Right lobe of liver (tissue), 6 donors: ENCODE results near the gene DCST1. TPM values are rescaled to one million over a fixed set of nuclear protein-coding genes. Genes with fewer than 3 reads are reported as not detected.

Experiments used
- ATAC-seq, 4 donors: fragments of 200-7000 bp; cut with Tn5 transposase; one replicate each; pipeline ENCODE4 v1.9.1; 2020; ENCODE audit warnings: mild to moderate bottlenecking in 4 of 4, moderate library complexity in 4 of 4
- DNase-seq, 3 donors: peaks; one replicate each; pipeline ENCODE4 v3.0.0-alpha.2; 2020
- H3K27ac ChIP-seq, 3 donors: fragments of 200-600 bp; one replicate each; pipeline ENCODE4 v1.8.0; 2022
- H3K27me3 ChIP-seq, 2 donors: fragments of 200-600 bp; one replicate each; pipeline ENCODE4 v1.8.0; 2022
- H3K36me3 ChIP-seq, 4 donors: fragments of 200-600 bp; sonication (generic) in 1 of 4; one replicate each; pipeline versions ENCODE4 v1.5.1 to v1.8.0; 2017 to 2022; ENCODE audit warnings: control low read depth in 1 of 4
- H3K4me1 ChIP-seq, 4 donors: fragments of 200-600 bp; sonication (generic) in 1 of 4; one replicate each; pipeline versions ENCODE4 v1.5.1 to v1.8.0; 2017 to 2022; ENCODE audit warnings: control low read depth in 1 of 4
- H3K4me3 ChIP-seq, 3 donors: fragments of 200-600 bp; one replicate each; pipeline ENCODE4 v1.8.0; 2022
- H3K9me3 ChIP-seq, 4 donors: fragments of 200-600 bp; sonication (generic) in 1 of 4; one replicate each; pipeline versions ENCODE4 v1.5.1 to v1.8.0; 2017 to 2022; ENCODE audit warnings: control low read depth in 1 of 4
- POLR2A ChIP-seq: fragments of 450-650 bp; IDR thresholded peaks from one replicate; pipeline ENCODE4 v1.6.1; 2017; ENCODE audit warnings: antibody characterized with exemption, mild to moderate bottlenecking
- WGBS: methylation state at CpG from one replicate; pipeline ENCODE4 v1.1.6; 2018; ENCODE audit warnings: low coverage, low lambda C conversion rate; ENCODE audit not compliant: insufficient coverage; ENCODE audit errors: missing lambda C conversion rate; 5-methylcytosine and 5-hydroxymethylcytosine counted together
- intact Hi-C, 2 donors: fragments of 100-400 bp; cut with DNase I; formaldehyde crosslinking; loops; one replicate each; pipeline versions ENCODE4 v1.11.2 to v1.14.1; 2022
- total RNA-seq, 6 experiments: library from RNA; depleted of rRNA in 2 of 6; stranded (reverse); fragments of >200 nt in 2 of 6; fragmentation: NEBNext Ultra II Directional in 3 of 6; extraction: Animal tissue kit (Norgen Biotek cat#: 25700) in 3 of 6; gene quantifications; one replicate each; pipeline versions ENCODE4 v1.1.0 to v1.2.4, GENCODE V29; 2016 to 2023
- TF ChIP-seq, protein P1 (sequence below), 4 donors: fragments of 200-600 bp in 3 of 4; fragments of 450-650 bp in 1 of 4; IDR thresholded peaks; one replicate each; pipeline versions ENCODE4 v1.5.1 to v1.8.0; 2016 to 2022; ENCODE audit warnings: antibody characterized with exemption in 4 of 4, mild to moderate bottlenecking in 2 of 4
- donor health status: DM: no; HTN: yes; CAD: no.
- donor health status: DM: no; HTN: no; CAD: no.
- donor health status: DM: no; HTN: no; CAD: no.
- donor health status: DM: no; HTN: yes; CAD: no.
- donor health status: DM: no; HTN: yes; CAD: no.

DCST1 gene
- total RNA-seq, 6 experiments from 2014 or later: not detected

DNA sequence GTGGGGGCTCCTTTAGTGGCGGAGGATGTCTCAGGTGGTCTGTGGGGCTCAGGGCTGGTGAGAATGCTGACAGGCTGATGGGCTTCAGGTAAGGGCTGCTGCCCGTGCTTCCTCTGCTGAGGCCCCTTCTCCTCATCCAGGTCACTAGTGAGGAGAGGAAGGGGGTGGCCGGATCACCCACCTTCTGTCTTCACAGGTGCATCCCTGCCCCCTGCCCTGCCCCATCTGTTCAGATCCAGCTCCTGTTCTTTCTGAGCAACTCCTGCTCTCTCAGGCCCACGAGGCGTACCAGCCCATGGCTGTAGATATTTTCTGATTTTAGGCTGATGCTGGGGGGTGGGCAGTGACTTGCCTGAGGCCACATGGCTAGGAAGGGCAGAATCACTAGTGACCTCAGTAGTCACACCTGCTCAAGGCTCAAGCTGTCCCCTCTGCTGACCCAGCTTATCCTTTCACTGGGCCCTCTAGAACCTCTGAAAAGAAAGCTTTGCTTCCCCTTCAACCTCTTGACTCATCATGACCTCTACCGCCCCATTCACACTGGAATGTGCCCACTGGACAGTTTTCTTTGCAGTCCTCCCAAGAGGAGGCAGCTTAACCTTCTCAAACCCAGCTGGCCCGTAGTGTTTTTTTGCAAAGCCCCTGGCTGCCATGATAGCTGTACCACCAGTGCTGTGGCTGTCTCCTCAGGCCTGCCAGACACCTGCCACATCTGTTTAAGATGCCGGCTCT lies 14.8 kb upstream of the DCST1 start:
- Histone ChIP-seq H3K27me3 (no peaks in the 10 kb centered on the region), H3K4me1 (peaks cover 0 to 18% (median 8%) of the 10 kb centered on the region in 4 donors), H3K36me3 (peaks cover 0 to 21% (median 11%) of the 10 kb centered on the region in 4 donors), H3K27ac (no peak overlapping the region), H3K4me3 (no peak overlapping the region), H3K9me3 (no peaks in the 10 kb centered on the region)
- WGBS: 69% methylated on average over 2 of the region's 8 CpGs
- peak in 1 of 3 donors; percentile 14 for DNase-seq
- intact Hi-C loops: no loop called here
- TF ChIP-seq, protein P1, sequence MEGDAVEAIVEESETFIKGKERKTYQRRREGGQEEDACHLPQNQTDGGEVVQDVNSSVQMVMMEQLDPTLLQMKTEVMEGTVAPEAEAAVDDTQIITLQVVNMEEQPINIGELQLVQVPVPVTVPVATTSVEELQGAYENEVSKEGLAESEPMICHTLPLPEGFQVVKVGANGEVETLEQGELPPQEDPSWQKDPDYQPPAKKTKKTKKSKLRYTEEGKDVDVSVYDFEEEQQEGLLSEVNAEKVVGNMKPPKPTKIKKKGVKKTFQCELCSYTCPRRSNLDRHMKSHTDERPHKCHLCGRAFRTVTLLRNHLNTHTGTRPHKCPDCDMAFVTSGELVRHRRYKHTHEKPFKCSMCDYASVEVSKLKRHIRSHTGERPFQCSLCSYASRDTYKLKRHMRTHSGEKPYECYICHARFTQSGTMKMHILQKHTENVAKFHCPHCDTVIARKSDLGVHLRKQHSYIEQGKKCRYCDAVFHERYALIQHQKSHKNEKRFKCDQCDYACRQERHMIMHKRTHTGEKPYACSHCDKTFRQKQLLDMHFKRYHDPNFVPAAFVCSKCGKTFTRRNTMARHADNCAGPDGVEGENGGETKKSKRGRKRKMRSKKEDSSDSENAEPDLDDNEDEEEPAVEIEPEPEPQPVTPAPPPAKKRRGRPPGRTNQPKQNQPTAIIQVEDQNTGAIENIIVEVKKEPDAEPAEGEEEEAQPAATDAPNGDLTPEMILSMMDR (IDR thresholded peaks at IDR 0.05): no peak
- TF ChIP-seq POLR2A: no peak
- no peak for ATAC-seq

DNA sequence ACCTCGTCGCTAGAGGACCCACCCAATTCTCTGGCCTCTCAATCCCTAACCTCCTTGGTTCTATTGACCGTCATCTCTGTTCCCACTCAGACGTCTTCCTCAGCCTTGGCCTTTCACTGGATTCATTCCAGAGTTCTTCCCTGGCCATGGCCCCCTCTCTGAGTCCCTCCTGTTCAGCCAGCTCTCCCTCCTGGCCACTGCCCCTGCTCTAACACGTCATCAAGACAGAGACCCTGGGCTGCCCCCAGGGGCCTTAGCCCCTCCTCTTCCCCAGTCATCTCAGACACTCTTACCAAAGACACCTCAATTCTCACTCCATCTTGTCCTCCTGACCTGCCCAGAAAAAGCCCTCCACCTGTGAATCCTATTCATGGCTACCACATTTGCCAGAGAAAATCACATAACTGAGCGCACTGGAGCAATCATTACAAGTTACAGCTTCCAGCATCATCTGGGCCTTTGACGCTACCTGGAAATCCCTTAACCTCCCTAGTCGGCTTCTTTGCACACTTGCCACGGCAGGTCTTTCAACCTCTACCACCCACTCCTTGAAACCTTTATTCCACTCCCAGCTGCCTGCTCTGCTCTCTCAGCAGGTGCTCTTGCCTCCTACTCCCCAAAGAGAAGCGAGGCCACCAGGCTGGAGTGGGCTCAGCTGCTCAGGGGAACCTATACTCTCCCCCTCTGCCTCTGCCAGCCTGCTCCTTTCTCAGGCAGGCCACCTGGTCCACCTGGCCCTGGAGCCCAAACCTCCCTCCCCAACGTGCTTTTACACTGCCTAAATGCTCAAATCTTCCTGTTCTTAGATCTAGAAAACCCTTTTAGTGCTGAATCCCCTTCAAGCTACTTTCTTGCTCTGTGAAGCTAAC lies 14.0 kb upstream of the DCST1 start:
- intact Hi-C loops: no loop called here
- Histone ChIP-seq H3K4me3 (no peak overlapping the region), H3K4me1 (peaks cover 0 to 21% (median 8%) of the 10 kb centered on the region in 4 donors), H3K27ac (no peak overlapping the region), H3K9me3 (no peaks in the 10 kb centered on the region), H3K36me3 (peaks cover 0 to 14% (median 6%) of the 10 kb centered on the region in 4 donors), H3K27me3 (no peaks in the 10 kb centered on the region)
- TF ChIP-seq POLR2A: no peak
- TF ChIP-seq, protein P1 (IDR thresholded peaks at IDR 0.05): no peak
- 75% methylated on average over 8 of the region's 11 CpGs for WGBS
- ATAC-seq: no peak
- DNase-seq: peak in 1 of 3 donors; percentile 12

DNA sequence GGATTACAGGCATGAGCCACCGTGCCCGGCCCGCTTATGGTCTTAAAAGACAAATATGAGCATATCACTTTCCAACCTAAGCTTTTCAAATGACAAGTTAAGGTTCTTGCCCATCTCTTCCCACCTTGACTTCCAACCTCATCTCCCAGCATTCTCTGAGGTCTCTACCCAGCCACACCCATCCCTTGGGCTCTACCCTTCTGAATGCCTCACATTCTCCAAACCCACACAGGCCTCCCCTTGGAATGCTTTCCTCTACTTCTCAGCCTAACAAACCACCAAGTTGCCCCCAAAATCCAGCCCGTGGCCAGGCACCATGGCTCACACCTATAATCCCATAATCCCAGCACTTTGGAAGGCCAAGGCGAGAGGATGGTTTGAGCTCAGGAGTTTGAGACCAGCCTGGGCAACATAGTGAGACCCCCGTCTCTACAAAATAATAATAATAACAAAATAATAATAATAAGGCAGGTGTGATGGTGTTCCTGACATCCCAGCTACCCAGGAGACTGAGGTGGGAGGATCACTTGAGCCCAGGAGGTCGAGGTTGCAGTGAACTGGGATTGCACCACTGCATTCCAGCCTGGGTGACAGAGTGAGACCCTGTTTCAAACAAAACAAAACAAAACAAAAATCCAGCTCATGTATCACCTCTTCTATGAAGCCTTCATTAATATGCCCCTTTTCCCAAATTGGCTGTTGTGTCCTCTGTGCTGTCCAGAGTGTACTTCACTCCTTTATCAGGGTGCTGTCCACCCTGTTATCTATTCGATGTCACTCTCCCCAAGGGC lies 11.3 kb upstream of the DCST1 start:
- no peaks in the 10 kb centered on the region for H3K36me3 ChIP-seq
- H3K27me3 ChIP-seq: no peaks in the 10 kb centered on the region
- peaks cover 0 to 23% (median 6%) of the 10 kb centered on the region in 4 donors for H3K4me1 ChIP-seq
- ATAC-seq: no peak
- intact Hi-C loops: no loop called here
- no peak for TF ChIP-seq POLR2A
- TF ChIP-seq, protein P1 (IDR thresholded peaks at IDR 0.05): no peak
- DNase-seq: no peak
- H3K4me3 ChIP-seq: no peak overlapping the region
- no peaks in the 10 kb centered on the region for H3K9me3 ChIP-seq
- no peak overlapping the region for H3K27ac ChIP-seq
- WGBS: 74% methylated on average over 8 of the region's 8 CpGs

DNA sequence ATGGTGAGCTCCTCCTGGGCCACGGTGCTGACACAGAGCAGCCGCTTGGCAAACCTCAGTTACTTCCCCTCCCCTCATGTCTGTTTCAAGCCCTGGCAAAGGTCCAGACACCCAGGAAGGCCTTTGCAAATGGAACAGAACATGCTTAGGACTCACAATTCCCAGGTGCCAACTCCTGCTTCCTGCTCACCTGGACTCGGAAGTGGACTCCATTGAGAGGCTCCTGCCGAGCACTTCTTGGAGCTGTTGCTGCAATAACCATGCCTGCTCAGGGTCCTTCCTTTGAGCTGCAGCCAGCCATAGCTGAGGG lies 10.7 kb upstream of the DCST1 start:
- Histone ChIP-seq H3K36me3 (no peaks in the 10 kb centered on the region), H3K27ac (no peak overlapping the region), H3K27me3 (no peaks in the 10 kb centered on the region), H3K9me3 (no peaks in the 10 kb centered on the region), H3K4me1 (peaks cover 0 to 23% (median 4%) of the 10 kb centered on the region in 4 donors), H3K4me3 (no peak overlapping the region)
- intact Hi-C loops: no loop called here
- 21% methylated on average over 3 of the region's 4 CpGs for WGBS
- DNase-seq (peak in 1 of 3 donors; percentile 69), ATAC-seq (peak; percentile 3 to 15 (median 6))
- TF ChIP-seq, protein P1 (IDR thresholded peaks at IDR 0.05): no peak
- no peak for TF ChIP-seq POLR2A
